Measurements from ENCODE around the gene TSSC4. TPM values are rescaled to one million over a fixed set of nuclear protein-coding genes. Genes with fewer than 3 reads are reported as not detected.

TSSC4 gene
- total RNA-seq, 4 donors from 2014 or later, result 13.3 to 38.9 (median 36.0) TPM

- WGBS, 2 donors (ENCODE audit: low coverage in 1 of 2), result 89% methylated on average over 1 of the region's 1 CpG; no CpG with 5 or more reads in 1 of the 2 donors
- TF ChIP-seq EP300 (IDR thresholded peaks at IDR 0.05; ENCODE audit: low read depth) (no peak), POLR2AphosphoS5 (IDR thresholded peaks at IDR 0.05) (no peak), POLR2A (IDR thresholded peaks at IDR 0.05) (no peak), CTCF (IDR thresholded peaks at IDR 0.05) (no peak)
- Histone ChIP-seq H3K27ac (no peak overlapping the region), H3K4me1 (peaks cover 0 to 5% (median 3%) of the 10 kb centered on the region in 4 donors), H3K36me3 (no peaks in the 10 kb centered on the region), H3K9me3 (no peaks in the 10 kb centered on the region), H3K4me3 (no peak overlapping the region), H3K27me3 (peaks cover 2% of the 10 kb centered on the region)
- intact Hi-C loops (cut with DNase I; ENCODE audit: low total_unique reads) (no loop called here), in situ Hi-C loops (cut with MboI; ENCODE audit: low pct_ligation_motif_present in 1 of 4, low pct_unique_long_range_greater_than_20kb in 1 of 4, low sequenced_read_pairs in 3 of 4) (loop anchor here in 2 of 4 donors (10.0 to 25.0 kb wide), 3 partner anchors 93 to 463 kb away; partner anchors contain the start of gene CDKN1C (in 1 of the 2))
- no peak for DNase-seq
Observed at GRCh38 chr11:2431395-2431794, 30.8 kb downstream of the TSSC4 start.

GRCh38 chr11:2432171-2432621, 31.6 kb downstream of the TSSC4 start:
- H3K27me3 ChIP-seq, result peaks cover 3% of the 10 kb centered on the region
- intact Hi-C loops (cut with DNase I; ENCODE audit: low total_unique reads), result no loop called here
- H3K36me3 ChIP-seq, result no peaks in the 10 kb centered on the region
- H3K9me3 ChIP-seq, result no peaks in the 10 kb centered on the region
- no peak overlapping the region for H3K4me3 ChIP-seq
- 76% methylated on average over 11 of the region's 15 CpGs; no CpG with 5 or more reads in 1 of the 2 donors for WGBS, 2 donors (ENCODE audit: low coverage in 1 of 2)
- peaks cover 0 to 5% (median under 1%) of the 10 kb centered on the region in 4 donors for H3K4me1 ChIP-seq
- no peak overlapping the region for H3K27ac ChIP-seq
- in situ Hi-C loops (cut with MboI; ENCODE audit: low pct_ligation_motif_present in 1 of 4, low pct_unique_long_range_greater_than_20kb in 1 of 4, low sequenced_read_pairs in 3 of 4), result loop anchor here in 2 of 4 donors (10.0 to 25.0 kb wide), 3 partner anchors 93 to 463 kb away; partner anchors contain the start of gene CDKN1C (in 1 of the 2)
- no peak for DNase-seq
- TF ChIP-seq CTCF (IDR thresholded peaks at IDR 0.05) (no peak), POLR2AphosphoS5 (IDR thresholded peaks at IDR 0.05) (no peak), EP300 (IDR thresholded peaks at IDR 0.05; ENCODE audit: low read depth) (no peak)

- H3K27me3 ChIP-seq, result peaks cover 3% of the 10 kb centered on the region
- no peak for DNase-seq
- no peak overlapping the region for H3K4me3 ChIP-seq
- TF ChIP-seq CTCF (IDR thresholded peaks at IDR 0.05) (no peak), POLR2AphosphoS5 (IDR thresholded peaks at IDR 0.05) (no peak), POLR2A (IDR thresholded peaks at IDR 0.05) (no peak), EP300 (IDR thresholded peaks at IDR 0.05; ENCODE audit: low read depth) (no peak)
- no peaks in the 10 kb centered on the region for H3K36me3 ChIP-seq
- in situ Hi-C loops (cut with MboI; ENCODE audit: low pct_ligation_motif_present in 1 of 4, low pct_unique_long_range_greater_than_20kb in 1 of 4, low sequenced_read_pairs in 3 of 4) (loop anchor here in 2 of 4 donors (10.0 to 25.0 kb wide), 3 partner anchors 92 to 462 kb away; partner anchors contain the start of gene CDKN1C (in 1 of the 2)), intact Hi-C loops (cut with DNase I; ENCODE audit: low total_unique reads) (no loop called here)
- no peaks in the 10 kb centered on the region for H3K9me3 ChIP-seq
- peaks cover 0 to 2% (median 0%) of the 10 kb centered on the region in 4 donors for H3K4me1 ChIP-seq
- 87% methylated on average over 9 of the region's 13 CpGs; no CpG with 5 or more reads in 1 of the 2 donors for WGBS, 2 donors (ENCODE audit: low coverage in 1 of 2)
- no peak overlapping the region for H3K27ac ChIP-seq
Observed at GRCh38 chr11:2432628-2433071, 32.1 kb downstream of the TSSC4 start.

GRCh38 chr11:2433106-2433925, 32.8 kb downstream of the TSSC4 start:
- no peak for TF ChIP-seq POLR2A (IDR thresholded peaks at IDR 0.05)
- TF ChIP-seq POLR2AphosphoS5 (IDR thresholded peaks at IDR 0.05), result no peak
- TF ChIP-seq CTCF (IDR thresholded peaks at IDR 0.05), result no peak
- TF ChIP-seq EP300 (IDR thresholded peaks at IDR 0.05; ENCODE audit: low read depth), result no peak
- Histone ChIP-seq H3K27ac (no peak overlapping the region), H3K4me3 (no peak overlapping the region), H3K4me1 (no peaks in the 10 kb centered on the region), H3K27me3 (peaks cover 3% of the 10 kb centered on the region), H3K9me3 (no peaks in the 10 kb centered on the region), H3K36me3 (no peaks in the 10 kb centered on the region)
- no peak for DNase-seq
- intact Hi-C loops (cut with DNase I; ENCODE audit: low total_unique reads) (no loop called here), in situ Hi-C loops (cut with MboI; ENCODE audit: low pct_ligation_motif_present in 1 of 4, low pct_unique_long_range_greater_than_20kb in 1 of 4, low sequenced_read_pairs in 3 of 4) (loop anchor here in 2 of 4 donors (10.0 to 25.0 kb wide), 3 partner anchors 91 to 461 kb away; partner anchors contain the start of gene CDKN1C (in 1 of the 2))
- WGBS, 2 donors (ENCODE audit: low coverage in 1 of 2), result 87% methylated on average over 14 of the region's 22 CpGs; no CpG with 5 or more reads in 1 of the 2 donors
